22Rv1 (cell line): ENCODE measurements around the gene LHFPL2.

Source experiments
- CTCF ChIP-seq: fragments of 450-650 bp; IDR thresholded peaks from 2 replicates; pipeline ENCODE4 v1.5.1; 2017; ENCODE audit warnings: mild to moderate bottlenecking
- ZFX ChIP-seq: fragments of 450-650 bp; IDR thresholded peaks from 2 replicates; pipeline ENCODE4 v1.6.1; 2017; ENCODE audit warnings: antibody characterized with exemption, borderline replicate concordance

- TF ChIP-seq CTCF (no peak), ZFX (no peak)
These were observed 24.5 kb downstream of the LHFPL2 start for GRCh38 chr5:78624011-78624541.
